ENCODE results near the gene ACTR10.
"Not testable (repeated sequence)": the region's sequence is repeated elsewhere in the genome, so short reads cannot be mapped to it uniquely, and the experiment has no call there.

The ACTR10 gene

DNA sequence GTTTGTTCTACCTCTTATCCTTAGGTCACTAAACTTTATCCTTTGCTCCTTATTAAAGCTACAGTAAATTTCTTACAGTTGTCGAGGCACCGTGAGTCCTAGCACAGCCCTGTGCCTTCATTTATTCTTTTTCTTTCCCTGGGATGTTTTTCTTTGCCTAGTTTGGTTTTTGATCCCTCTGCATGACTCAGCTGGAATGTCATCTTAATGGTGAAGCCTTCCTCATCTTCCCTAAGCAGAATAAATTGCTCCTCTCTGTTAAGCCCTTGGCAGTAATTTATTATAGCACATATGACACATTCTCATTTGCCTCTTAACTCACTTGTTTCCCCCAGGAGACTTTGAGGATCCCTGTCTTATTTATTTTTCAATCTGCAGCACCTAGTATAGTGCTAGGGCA is 16.6 kb downstream of the ACTR10 start:
- no peak for DNase-seq (ENCODE audit: low read depth in 2 of 2)

DNA sequence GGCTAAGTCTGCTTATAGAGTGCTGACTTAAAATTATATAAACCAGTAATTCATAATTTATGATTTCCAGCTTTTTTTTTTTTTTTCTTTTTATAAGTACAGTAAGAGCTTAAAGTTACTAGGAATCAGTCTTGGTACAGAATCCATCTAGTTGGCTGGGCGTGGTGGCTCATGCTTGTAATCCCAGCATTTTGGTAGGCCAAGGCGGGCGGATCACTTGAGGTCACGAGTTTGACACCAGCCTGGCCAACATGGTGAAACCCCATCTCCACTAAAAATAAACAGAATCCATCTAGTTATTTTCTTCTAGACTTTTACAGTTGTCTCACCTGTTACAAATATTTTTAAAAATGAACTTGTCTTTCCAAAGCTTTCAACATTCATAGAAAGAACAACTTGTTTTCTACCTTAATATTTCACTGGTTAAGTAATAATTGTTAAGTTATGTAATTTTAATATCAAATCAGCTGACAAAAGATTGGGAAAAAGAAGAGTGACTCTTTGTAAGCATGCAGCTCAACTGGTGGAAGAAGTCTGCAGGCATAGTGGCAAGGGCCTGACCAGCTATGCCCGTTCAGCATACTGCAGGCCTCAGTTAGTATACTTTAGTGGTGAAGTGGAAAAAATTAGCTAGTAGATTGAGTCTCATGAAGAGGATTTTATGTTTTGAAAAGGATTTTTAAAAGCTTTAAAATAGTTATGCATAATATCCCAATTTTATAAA is 27.3 kb downstream of the ACTR10 start:
- DNase-seq (ENCODE audit: low read depth in 2 of 2) = no peak

DNA sequence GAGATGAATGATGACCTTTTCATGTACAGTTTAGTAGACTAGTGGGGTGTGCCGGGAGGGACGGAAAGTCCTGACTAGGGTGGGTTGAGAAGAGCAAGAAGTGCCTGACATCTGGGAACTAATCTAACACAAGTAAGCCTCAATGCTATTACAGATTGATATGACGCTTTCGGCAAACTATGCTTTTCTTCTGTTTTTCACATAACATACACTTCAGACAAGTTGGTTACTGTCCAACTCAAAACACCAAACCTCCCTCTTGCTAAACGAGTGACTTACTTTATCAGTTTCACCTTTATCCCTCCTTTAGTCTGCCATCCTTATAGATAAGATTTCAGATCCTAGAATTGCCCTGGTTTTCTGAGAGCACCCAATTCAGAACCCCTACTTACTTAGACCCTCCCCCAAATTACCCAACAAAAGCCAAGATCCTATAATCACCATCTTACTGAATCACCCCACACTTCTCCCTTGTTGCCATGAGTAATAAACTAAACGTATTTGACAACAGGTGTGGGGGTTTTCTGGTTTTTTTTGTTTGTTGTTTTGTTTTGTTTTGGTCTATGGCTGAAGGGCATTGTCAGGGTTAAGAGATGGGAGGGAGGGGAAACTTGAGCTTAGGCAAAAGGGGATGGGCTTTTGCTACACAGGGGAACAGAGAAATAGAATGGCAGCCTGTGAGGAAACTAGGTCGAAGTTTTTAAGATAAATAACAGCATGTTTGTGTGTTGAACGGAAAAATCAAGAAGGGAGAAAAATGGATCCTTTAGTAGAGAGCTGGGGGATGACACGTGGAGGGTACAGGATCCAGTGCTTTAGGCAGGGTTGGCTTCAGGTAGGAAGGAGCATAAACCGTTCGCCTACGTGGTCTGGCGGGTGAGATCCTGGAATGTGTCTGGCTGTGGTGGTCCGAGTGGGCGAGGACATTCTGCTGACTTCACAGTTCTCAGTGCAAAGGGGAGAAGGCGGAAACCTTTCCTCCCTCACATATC is 38.6 kb downstream of the ACTR10 start:
- DNase-seq (ENCODE audit: low read depth in 2 of 2) = no peak

DNA sequence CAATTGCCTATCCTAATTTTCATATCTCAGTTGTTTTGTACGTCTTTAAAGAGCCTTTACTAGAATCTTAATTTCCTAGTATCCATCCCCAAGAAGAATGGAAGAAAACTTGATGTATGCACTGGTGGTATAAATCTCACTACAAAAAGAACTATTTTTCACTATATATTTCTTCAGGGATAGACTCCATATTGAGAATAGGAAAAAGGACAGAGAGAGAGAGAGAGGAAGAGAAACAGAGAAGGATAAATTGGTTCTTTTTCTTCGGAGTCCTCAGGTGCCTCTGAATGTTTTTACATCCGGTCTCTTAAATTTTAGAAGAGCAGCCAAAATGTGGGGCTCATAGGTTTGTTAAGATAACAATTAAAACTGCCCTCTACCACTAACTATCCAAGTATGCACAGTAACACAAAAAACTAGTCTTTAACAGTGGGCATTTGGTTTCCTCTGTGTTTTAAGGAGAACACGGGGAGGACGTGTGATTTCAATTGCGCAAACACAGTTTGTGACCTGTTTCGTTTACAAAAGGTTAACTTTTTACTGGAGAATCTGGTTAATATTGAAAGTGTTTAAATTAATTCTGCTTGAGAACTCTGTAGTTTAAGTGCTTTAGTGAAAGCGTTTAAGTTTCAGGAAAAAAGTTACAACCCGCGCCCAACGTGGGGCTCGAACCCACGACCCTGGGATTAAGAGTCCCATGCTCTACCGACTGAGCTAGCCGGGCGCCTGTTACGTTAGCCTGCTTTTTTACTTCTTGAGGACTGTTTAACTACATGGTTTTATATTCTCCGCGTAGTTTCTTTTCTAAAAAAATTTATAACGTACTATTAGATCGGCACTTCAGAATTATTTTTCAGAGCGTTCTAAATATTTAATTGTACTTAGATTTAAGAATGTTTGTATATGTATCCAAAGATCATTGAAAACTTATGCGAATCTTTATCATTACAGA is 39.6 kb downstream of the ACTR10 start:
- DNase-seq (ENCODE audit: low read depth in 2 of 2) = peak; percentile 67 to 78

DNA sequence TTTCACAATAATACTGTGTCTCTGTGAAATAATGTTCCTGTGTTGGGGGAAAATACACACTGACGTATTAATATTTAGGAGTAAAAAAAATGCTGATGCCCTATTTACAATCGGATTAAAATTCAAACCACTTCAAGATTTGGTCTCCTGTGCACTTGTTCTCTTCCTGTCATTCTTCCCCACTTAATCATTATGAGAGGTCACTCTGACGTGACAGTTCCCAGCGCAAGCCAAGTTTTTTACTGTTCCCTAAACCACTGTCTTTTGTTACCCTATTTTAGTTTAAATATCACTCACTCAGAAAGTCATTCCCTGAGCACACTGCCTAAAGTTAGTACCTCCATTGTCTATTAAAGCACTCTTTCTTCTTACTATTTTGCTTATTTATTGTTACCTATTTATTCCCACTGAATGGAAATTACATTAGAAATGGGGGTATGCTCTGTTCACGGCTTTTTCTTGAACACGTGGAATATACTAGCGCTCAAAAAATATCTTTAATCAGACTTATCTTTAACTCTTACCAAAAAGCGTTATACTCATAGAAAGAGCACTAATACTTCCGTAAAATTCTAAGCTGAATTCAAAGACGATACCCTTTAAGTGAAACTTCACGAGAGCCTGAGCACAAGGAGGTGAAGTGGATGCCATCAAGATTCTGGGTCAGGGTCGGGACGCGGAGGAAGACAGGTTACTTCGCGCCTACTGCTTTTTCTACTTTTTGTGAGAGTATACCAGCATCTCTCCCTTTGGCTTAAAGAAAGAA is 44.0 kb downstream of the ACTR10 start:
- DNase-seq (ENCODE audit: low read depth in 2 of 2) = peak in 1 of 2 donors; percentile 8

DNA sequence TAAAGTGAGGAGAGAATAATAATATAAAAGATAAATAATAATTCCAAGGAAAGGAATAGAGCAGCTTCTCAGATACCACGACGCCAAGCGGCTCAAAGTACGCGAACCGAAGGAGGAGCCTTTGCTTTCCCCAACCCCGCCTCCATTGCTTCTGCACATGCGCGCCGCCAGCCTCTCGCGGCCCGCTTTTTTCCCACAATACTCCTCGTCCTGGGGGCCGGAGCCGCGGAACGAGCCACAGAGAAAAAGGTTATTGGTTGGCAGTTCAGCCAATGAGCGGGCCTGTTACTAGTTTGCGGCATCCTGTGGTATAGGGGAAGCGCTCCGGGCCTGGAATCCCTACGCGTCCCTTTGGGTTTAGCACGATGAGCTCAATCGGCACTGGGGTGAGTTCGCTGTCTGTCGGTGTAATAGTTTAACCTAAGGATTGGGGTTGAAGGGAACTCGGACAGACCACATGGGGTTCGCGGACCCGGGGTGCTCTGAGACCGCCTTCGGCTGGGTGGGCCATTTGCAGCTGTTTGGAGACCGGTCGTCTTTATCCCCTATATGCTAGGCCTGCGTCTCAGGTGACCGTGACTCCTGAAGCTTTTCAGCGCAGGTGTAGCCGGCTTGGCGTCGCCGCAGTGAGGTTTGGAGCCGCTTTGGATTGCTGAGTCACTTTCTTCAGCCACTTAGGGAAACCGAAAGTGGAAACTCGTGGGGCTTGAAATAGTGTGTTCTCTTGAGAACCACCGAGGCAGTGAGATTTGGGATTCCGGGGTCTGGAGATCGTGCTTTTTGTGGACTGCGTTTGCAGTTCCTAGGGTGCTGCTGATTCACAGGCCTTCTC is 44.8 kb downstream of the ACTR10 start, which contains the start of gene PSMA3:
Gene PSMA3 (plus strand): TSS at position 288 of the 832 bp plus-strand sequence. CDS start 78 bp downstream, at position 366.
- DNase-seq (ENCODE audit: low read depth in 2 of 2) = peak; percentile 96 to 97

DNA sequence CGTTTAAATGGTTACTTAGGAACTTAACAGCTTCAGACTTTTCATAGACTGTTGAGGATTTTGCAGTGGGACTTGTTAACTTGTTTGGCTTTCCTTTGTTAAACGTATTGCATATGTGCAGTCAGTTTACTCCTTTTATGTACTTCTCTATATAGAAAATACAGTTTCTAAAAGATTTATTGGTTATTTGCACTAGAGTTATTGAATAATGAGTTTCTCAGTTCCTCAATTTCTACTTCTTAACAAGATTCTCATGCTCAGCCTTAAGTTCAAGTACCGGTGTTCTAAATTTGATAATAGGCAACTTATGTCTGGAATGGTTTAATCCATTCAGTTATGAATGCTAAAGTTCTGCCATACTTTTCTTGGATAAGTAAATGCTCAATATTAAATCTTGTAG is 45.6 kb downstream of the ACTR10 start:
- no peak for DNase-seq (ENCODE audit: low read depth in 2 of 2)

DNA sequence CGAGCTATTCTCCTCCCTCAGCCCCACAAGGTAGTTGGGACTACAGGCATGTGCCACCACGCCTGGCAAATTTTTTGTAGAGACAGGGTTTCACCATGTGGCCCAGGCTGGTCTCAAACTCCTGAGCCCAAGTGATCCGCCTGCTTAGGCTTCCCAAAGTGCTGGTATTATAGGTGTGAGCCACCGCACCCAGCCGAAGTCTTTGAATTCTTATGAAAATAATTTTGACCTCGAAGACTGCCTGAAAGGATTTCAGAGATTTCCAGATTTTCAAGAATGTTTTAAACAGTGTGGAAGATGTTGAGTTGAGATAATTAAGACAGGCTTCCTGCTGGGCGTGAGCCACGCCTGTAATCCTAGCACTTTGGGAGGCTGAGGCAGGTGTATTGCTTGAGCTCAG is 49.7 kb downstream of the ACTR10 start:
- no peak for DNase-seq (ENCODE audit: low read depth in 2 of 2)

DNA sequence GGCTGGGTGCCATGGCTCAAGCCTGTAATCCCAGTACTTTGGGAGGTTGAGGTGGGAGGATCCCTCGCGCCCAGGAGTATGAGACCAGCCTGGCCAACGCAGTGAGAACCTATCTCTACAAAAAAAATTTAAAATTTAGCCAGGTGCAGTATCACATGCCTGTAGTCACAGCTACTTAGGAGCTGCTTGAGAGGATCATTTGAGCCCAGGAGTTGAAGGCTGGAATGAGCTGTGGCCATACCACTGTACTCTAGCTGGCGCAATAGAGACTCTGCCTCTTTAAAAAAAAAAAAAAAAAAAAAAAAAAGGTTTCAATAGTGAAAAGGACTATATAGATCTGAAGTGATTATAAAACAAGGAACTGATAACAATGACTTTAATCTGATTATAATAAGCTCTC is 58.2 kb downstream of the ACTR10 start:
- no peak for DNase-seq (ENCODE audit: low read depth in 2 of 2)

DNA sequence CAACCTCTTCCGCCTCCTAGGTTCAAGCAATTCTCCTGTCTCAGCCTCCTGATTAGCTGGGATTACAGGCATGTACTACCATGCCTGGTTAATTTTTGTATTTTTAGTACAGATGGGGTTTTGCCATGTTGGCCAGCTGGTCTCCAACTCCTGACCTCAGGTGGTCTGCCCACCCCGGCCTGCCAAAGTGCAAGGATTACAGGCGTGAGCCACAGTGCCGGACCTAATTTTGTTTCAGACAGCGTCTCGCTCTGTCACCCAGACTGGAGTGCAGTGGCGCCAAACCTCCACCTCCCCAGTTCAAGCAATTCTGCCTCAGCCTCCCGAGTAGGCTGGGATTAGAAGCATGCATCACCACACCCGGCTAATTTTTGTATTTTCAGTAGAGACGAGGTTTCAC is 62.1 kb downstream of the ACTR10 start:
- not testable (repeated sequence) for DNase-seq (ENCODE audit: low read depth in 2 of 2)

DNA sequence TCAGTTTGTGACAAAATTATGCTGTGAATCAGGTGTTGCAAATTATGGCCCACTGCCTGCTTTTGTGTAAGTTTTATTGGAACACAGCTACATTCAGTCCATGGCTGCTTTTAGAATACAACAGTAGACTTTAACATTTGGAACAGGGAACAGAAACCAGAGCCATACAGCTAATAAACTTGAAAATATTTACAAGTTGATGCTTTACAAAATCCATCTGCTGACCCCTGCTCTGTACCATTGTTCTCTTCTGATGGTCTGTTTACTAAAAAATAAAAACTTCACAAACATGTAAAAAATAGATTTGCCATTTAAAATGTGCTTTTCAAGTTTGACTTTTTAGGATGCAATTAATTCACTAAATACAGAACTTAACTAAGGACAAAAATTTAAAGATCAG is 65.5 kb downstream of the ACTR10 start:
- no peak for DNase-seq (ENCODE audit: low read depth in 2 of 2)

DNA sequence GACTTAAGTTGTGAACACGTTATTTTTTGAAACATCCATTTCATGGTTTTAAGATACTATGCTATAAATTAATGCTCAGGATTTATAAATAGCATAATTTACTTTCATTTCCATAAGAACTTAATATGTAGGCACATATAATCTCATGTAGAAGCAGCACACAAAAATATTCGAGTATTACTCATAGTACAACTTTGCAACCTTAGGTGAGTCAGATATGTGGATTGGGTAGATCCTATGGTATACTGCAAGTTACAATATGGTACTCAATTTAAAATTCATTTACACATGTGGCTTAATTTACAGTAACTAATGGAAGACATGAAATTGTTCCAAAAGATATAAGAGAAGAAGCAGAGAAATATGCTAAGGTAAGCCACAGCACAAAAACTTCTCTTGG is 70.7 kb downstream of the ACTR10 start:
- no peak for DNase-seq (ENCODE audit: low read depth in 2 of 2)

DNA sequence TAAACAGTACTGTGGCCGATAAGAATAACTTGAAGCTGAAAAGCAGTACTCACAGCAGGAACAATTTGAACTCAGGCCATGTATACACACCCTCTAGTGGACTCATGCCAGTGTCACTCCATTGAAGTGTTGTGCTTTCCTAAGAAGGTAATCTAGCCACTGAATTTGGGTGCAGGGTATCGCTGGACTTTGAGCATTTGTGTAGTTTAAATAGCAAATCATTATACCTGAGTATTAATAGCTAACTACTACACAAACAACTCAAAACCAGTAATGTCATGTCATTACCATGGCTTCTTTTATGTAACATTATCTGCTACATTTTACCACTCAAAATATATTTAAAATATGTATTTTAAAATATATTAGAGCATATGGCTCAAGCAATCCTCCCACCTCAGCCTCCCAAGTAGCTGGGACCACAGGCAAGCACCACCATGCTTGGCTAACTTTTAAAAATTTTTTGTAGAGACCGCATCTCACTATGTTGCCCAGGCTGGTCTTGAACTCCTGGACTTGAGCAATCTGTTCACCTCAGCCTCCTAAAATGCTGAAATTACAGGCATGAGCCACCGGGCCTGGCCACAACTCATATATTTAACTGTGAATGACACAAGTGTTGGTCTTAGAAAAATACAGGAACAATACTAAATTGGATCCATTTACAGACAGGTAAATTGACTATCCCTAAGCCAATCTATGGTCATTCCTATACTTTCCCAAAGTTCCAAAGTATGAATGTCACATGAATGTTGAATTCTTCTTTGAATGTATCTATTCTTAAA is 72.8 kb downstream of the ACTR10 start:
- DNase-seq (ENCODE audit: low read depth in 2 of 2) = no peak

DNA sequence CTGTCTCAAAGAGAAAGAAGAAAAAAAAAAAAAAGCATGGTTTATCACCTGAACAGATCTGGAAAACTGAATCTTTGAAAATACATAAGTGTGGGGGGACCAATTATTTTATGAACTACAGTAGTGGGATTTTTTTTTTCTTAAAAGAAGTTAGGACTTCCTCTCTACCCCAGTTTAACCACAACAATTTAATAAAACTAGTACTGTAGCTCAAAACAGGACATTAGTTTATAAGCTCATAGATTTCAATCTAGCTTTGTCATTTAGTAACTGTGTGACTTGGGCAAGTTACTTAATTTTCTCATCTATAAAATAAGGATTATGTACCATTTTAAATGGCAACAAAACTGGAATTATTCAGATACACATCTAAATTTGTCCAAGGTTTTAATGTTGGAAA is 74.9 kb downstream of the ACTR10 start:
- no peak for DNase-seq (ENCODE audit: low read depth in 2 of 2)

DNA sequence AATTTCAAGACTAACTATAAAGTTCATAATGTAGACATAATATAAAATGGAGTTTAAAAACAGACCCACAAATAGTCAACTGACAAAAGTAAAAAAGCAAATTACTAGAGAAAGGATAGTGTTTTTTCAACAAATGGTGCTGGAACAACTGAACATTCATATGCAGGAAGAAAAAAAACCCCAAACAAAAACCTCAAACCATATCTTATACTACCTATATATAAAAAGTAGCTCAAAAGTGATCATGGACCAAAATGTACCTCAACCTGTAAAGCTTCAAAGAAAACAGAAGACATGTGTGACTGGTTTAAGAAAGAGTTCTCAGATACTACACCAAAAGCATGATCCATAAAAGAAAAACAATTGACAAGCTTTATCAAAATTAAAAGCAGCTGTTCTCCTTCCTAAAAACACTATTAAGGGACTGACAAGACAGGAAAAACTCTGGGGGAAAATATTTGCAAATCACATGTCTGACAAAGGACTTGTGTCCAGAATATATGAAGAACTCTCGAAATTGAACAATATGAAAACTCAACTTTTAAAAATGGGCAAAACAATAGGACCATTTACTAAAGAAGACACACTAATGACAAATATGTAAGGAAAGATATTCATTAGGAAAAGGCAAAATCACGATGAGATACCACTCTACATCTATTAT is 75.7 kb downstream of the ACTR10 start:
- DNase-seq (ENCODE audit: low read depth in 2 of 2) = no peak

DNA sequence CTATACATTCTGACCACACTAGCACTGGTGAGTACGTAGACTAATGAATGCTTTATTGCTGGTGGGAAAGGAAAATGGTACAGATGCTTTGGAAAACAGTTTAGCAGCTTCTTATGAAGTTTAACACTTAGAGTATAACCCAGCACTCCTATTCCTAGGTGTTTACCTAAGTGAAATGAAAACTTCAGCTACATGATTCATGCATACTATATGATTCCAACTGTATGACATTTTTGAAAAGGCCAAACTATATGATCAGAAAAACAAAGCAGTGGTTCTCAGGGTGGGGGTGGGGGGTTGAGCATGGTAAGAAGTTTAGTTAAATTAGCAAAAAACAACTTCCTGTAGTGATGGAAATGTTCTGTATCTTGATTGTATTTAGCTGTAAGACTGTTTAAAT is 76.3 kb downstream of the ACTR10 start:
- DNase-seq (ENCODE audit: low read depth in 2 of 2) = no peak

DNA sequence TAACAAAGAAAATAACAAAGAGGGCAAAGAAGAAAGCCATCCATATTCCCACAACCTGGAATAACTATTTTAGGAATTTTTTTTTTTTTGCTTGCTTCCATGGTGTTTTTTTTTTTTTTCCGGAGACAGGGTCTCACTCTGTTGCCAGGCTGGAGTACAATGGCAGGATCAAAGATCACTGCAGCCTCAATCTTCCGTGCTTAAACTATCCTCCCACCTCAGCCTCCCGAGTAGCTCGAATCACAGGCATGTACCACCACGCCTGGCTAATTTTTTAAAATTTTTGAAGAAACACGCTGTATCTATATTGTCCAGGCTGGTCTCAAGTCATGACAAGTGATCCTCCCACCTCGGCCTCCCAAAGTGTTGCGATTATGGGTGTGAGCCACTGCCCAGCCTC is 78.2 kb downstream of the ACTR10 start:
- DNase-seq (ENCODE audit: low read depth in 2 of 2) = no peak

DNA sequence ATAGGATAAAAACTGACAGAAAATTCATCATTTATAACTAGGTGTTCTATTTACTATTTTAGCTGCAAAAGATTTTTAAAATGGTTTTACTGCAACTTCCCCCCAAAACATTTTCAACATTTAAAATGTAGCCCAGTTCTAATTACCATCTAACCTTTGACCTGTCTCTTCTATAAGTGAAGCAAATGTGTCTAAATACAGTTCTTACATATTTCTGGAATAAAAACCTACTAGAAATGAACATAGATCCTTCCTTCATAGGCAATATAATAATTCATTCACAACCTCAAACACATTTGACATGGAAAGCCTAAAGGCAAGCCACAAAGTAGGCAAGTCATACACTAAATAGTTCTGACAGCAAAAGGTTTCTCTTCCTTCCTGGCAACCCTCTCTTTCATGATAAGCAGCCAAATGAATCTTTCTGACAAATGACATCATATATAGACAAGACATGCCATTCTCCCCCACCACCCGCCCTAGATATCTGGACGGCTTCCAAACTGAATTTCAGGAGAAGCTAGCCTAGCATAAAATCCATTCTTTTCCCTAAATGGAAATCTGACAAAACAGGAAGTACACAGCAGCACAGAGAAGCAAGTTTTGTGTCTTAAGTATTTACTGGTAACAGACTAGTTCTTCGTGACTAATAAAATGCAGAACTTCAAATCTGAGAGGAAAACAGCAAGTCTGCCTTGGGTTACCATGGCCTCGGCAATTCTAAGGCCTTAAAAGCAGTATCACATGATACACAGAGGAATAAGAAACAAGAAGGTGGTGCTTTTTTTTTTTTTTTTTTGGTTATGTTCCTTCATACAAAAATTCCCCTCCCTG is 81.2 kb downstream of the ACTR10 start:
- no peak for DNase-seq (ENCODE audit: low read depth in 2 of 2)

Measured in stimulated activated CD8-positive, alpha-beta memory T cell treated with anti-CD3 and anti-CD28 coated beads, Interleukin-7, amount 100 ng/mL, for 4 hours (primary cell).